HepG2 (cell line): ENCODE measurements around the gene LYSMD1. TPM values are rescaled to one million over a fixed set of nuclear protein-coding genes. Genes with fewer than 3 reads are reported as not detected.
A peak's percentile ranks its signal among the peaks of the same experiment; 100 is the strongest.

ENCODE experiments used
- ARID4A ChIP-seq: sonication (generic); formaldehyde crosslinking; IDR thresholded peaks from 2 replicates; pipeline ENCODE4 v1.5.0; 2020; ENCODE audit warnings: mild to moderate bottlenecking, missing genetic modification reagents, borderline replicate concordance
- FOXC1 ChIP-seq: sonication (generic); formaldehyde crosslinking; IDR thresholded peaks from 2 replicates; pipeline ENCODE4 v1.8.0; 2022; ENCODE audit warnings: mild to moderate bottlenecking, missing genetic modification reagents, borderline replicate concordance
- FOXO1 ChIP-seq: sonication (generic); formaldehyde crosslinking; IDR thresholded peaks from 2 replicates; pipeline ENCODE4 v1.4.0; 2020; ENCODE audit warnings: missing genetic modification reagents
- HNF4A ChIP-seq: sonication (generic); formaldehyde crosslinking; IDR thresholded peaks from 2 replicates; pipeline ENCODE4 v1.4.0; 2020; ENCODE audit warnings: missing genetic modification reagents
- NFIB ChIP-seq: sonication (generic); formaldehyde crosslinking; IDR thresholded peaks from 2 replicates; pipeline ENCODE4 v1.9.0; 2021; ENCODE audit warnings: missing genetic modification reagents, mild to moderate bottlenecking, borderline replicate concordance
- NRL ChIP-seq: sonication (generic); formaldehyde crosslinking; IDR thresholded peaks from 2 replicates; pipeline ENCODE4 v1.5.0; 2020; ENCODE audit warnings: missing genetic modification reagents, mild to moderate bottlenecking, moderate library complexity, borderline replicate concordance
- THAP7 ChIP-seq: sonication (generic); formaldehyde crosslinking; IDR thresholded peaks from 2 replicates; pipeline ENCODE4 v1.8.1; 2023; ENCODE audit warnings: mild to moderate bottlenecking, missing genetic modification reagents
- TIGD3 ChIP-seq: sonication (generic); formaldehyde crosslinking; IDR thresholded peaks from 2 replicates; pipeline ENCODE4 v1.5.1; 2020; ENCODE audit warnings: mild to moderate bottlenecking, missing genetic modification reagents, borderline replicate concordance
- ZNF225 ChIP-seq: sonication (generic); formaldehyde crosslinking; IDR thresholded peaks from 2 replicates; pipeline ENCODE4 v1.4.0; 2020; ENCODE audit warnings: mild to moderate bottlenecking, missing genetic modification reagents
- ZNF317 ChIP-seq: sonication (generic); formaldehyde crosslinking; IDR thresholded peaks from 2 replicates; pipeline ENCODE4 v1.5.0; 2020; ENCODE audit warnings: mild to moderate bottlenecking, missing genetic modification reagents
- ZNF674 ChIP-seq: sonication (generic); formaldehyde crosslinking; IDR thresholded peaks from 2 replicates; pipeline ENCODE4 v1.5.0; 2020; ENCODE audit warnings: low read depth, mild to moderate bottlenecking, missing genetic modification reagents
- ZNF747 ChIP-seq: sonication (generic); formaldehyde crosslinking; IDR thresholded peaks from 2 replicates; pipeline ENCODE4 v1.8.1; 2023; ENCODE audit warnings: missing genetic modification reagents, mild to moderate bottlenecking, borderline replicate concordance
- ZNF800 ChIP-seq: sonication (generic); formaldehyde crosslinking; IDR thresholded peaks from 2 replicates; pipeline ENCODE4 v1.4.0; 2020; ENCODE audit warnings: missing genetic modification reagents
- ZNF879 ChIP-seq: sonication (generic); formaldehyde crosslinking; IDR thresholded peaks from 2 replicates; pipeline ENCODE4 v1.8.1; 2023; ENCODE audit warnings: missing genetic modification reagents
- polyA plus RNA-seq, 8 experiments: library from polyadenylated mRNA; depleted of rRNA in 3 of 8; stranded (reverse) in 7 of 8; unstranded in 1 of 8; fragments of >200 nt; fragmentation: Illumina TruSeq in 4 of 8; extraction: Trizol in 4 of 8; gene quantifications; 2 replicates each; pipeline versions ENCODE4 v1.2.1 to v1.2.3, GENCODE V29; 2011 to 2016; ENCODE audit warnings: low read depth in 4 of 8, missing spikeins in 1 of 8, mixed read lengths in 1 of 8; ENCODE audit not compliant: insufficient read depth in 1 of 8
- total RNA-seq, 5 experiments: library from RNA; depleted of rRNA; stranded (reverse); fragments of >200 nt; fragmentation: Illumina TruSeq; extraction: Trizol; gene quantifications; 2 replicates each; pipeline ENCODE4 v1.2.3, GENCODE V29; 2016; ENCODE audit warnings: low read depth in 1 of 5
- TF ChIP-seq, protein P1 (sequence below): IDR thresholded peaks from 2 replicates; pipeline ENCODE4 v1.6.1; 2016; ENCODE audit warnings: mild to moderate bottlenecking
- TF ChIP-seq, protein P2 (sequence below): sonication (generic); formaldehyde crosslinking; IDR thresholded peaks from 2 replicates; pipeline ENCODE4 v1.4.0; 2020; ENCODE audit warnings: missing genetic modification reagents, mild to moderate bottlenecking, borderline replicate concordance

Gene LYSMD1
- total and polyA plus RNA-seq, 2 of the 13 experiments (the other 11 are each of a cell fraction or from before 2014, with no cell fraction given): 3.8 to 4.8 TPM

- TF ChIP-seq ZNF225 (CRISPR knock-in tag): 0 out of 2 replicates have a peak, but pooled peaks have one; percentile 48
- peak; percentile 57; the same call in 1 of the 2 replicates for TF ChIP-seq TIGD3 (CRISPR knock-in tag)
- TF ChIP-seq, protein P1, sequence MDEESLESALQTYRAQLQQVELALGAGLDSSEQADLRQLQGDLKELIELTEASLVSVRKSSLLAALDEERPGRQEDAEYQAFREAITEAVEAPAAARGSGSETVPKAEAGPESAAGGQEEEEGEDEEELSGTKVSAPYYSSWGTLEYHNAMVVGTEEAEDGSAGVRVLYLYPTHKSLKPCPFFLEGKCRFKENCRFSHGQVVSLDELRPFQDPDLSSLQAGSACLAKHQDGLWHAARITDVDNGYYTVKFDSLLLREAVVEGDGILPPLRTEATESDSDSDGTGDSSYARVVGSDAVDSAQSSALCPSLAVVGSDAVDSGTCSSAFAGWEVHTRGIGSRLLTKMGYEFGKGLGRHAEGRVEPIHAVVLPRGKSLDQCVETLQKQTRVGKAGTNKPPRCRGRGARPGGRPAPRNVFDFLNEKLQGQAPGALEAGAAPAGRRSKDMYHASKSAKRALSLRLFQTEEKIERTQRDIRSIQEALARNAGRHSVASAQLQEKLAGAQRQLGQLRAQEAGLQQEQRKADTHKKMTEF (CRISPR knock-in tag): peak; percentile 69
- TF ChIP-seq THAP7 (CRISPR knock-in tag): peak; percentile 43; the same call in 1 of the 2 replicates
- TF ChIP-seq ZNF674 (CRISPR knock-in tag): peak; percentile 61; the same call in 1 of the 2 replicates
- peak; percentile 22; the same call in 1 of the 2 replicates for TF ChIP-seq FOXO1 (CRISPR knock-in tag)
- peak; percentile 48; the same call in 1 of the 2 replicates for TF ChIP-seq ZNF800 (CRISPR knock-in tag)
- peak; percentile 67 for TF ChIP-seq NRL (CRISPR knock-in tag)
- no peak for TF ChIP-seq NFIB (CRISPR knock-in tag)
- TF ChIP-seq FOXC1 (CRISPR knock-in tag): 0 out of 2 replicates have a peak, but pooled peaks have one; percentile 53
- peak; percentile 58; the same call in 1 of the 2 replicates for TF ChIP-seq ZNF317 (CRISPR knock-in tag)
- TF ChIP-seq ARID4A (CRISPR knock-in tag): peak; percentile 79
- TF ChIP-seq ZNF747 (CRISPR knock-in tag): peak; percentile 84; the same call in 1 of the 2 replicates
- TF ChIP-seq, protein P2, sequence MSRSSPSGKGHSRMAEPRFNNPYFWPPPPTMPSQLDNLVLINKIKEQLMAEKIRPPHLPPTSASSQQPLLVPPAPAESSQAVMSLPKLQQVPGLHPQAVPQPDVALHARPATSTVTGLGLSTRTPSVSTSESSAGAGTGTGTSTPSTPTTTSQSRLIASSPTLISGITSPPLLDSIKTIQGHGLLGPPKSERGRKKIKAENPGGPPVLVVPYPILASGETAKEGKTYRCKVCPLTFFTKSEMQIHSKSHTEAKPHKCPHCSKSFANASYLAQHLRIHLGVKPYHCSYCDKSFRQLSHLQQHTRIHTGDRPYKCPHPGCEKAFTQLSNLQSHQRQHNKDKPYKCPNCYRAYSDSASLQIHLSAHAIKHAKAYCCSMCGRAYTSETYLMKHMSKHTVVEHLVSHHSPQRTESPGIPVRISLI (CRISPR knock-in tag): 0 out of 2 replicates have a peak, but pooled peaks have one; percentile 11
- TF ChIP-seq HNF4A (CRISPR knock-in tag): peak; percentile 39; the same call in 1 of the 2 replicates
- TF ChIP-seq ZNF879 (CRISPR knock-in tag): peak; percentile 75; the same call in 1 of the 2 replicates
These were observed 19.1 kb downstream of the LYSMD1 start, which contains the start of gene SEMA6C (continued) for GRCh38 chr1:151146412-151147131.
